HG03460 (cell line): ENCODE results near the gene TRUB1.
A peak's percentile ranks its signal among the peaks of the same experiment; 100 is the strongest.
"Not testable (repeated sequence)": the region's sequence is repeated elsewhere in the genome, so short reads cannot be mapped to it uniquely, and the experiment has no call there.

ENCODE experiments used
- ATAC-seq: cut with Tn5 transposase; IDR thresholded peaks from one replicate; pipeline ENCODE4 v1.9.1; 2021; ENCODE audit not compliant: unreplicated experiment

The TRUB1 gene

GRCh38 chr10:114937962-114938855 is at the start of gene TRUB1:
Gene TRUB1, plus strand, starts transcription at chr10:114938195. Its CDS starts 59 bp downstream, at chr10:114938254.
- peak; percentile 100 for ATAC-seq

- no peak for ATAC-seq
Observed at GRCh38 chr10:114893251-114893650, 44.7 kb upstream of the TRUB1 start.

- ATAC-seq, result no peak
Observed at GRCh38 chr10:114894911-114895310, 43.1 kb upstream of the TRUB1 start.

GRCh38 chr10:114897011-114897410 is 41.0 kb upstream of the TRUB1 start:
- ATAC-seq, result not testable (repeated sequence)

DNA sequence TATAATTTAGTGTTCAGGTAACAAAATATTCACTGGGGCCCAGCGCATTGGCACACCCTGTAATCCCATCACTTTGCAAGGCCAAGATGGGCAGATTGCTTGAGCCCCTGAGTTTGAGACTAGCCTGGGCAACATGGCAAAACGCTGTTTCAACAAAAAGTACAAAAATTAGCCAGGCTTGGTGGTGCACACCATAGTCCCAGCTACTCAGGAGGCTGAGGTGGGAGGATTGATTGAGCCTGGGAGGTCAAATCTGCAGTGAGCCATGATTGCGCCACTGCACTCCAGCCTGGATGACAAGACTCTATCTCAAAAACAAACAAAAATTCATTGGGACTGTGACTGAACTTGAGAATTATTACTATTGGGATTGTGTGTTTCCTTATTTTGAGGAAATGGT is 40.4 kb upstream of the TRUB1 start:
- no peak for ATAC-seq

- ATAC-seq, result no peak
Observed at GRCh38 chr10:114899982-114900381, 38.0 kb upstream of the TRUB1 start.

DNA sequence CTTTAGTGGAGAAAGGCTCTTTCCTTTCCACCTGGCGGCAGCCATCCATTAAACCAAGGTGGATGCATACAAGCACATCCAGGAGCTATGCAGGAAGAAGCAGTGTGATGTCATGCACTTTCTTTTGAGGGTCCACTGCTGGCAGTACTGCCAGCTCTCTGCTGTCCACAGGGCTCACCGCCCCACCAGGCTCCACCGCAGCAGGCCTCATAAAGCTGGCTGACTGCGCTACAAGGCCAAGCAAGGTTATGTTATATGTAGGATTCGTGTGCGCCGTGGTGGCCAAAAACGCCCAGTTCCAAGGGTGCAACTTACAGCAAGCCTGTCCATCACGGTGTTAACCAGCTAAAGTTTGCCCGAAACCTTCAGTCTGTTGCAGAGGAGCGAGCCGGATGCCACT is 37.3 kb upstream of the TRUB1 start:
- no peak for ATAC-seq

- ATAC-seq, result no peak
Observed at GRCh38 chr10:114902151-114902550, 35.8 kb upstream of the TRUB1 start.

GRCh38 chr10:114905450-114905849 is 32.5 kb upstream of the TRUB1 start:
- ATAC-seq, result no peak

- ATAC-seq, result no peak
Observed at GRCh38 chr10:114906981-114907380, 31.0 kb upstream of the TRUB1 start.

GRCh38 chr10:114908896-114909295 is 29.1 kb upstream of the TRUB1 start:
- ATAC-seq, result no peak

- no peak for ATAC-seq
Observed at GRCh38 chr10:114911052-114911711, 26.8 kb upstream of the TRUB1 start.

GRCh38 chr10:114911801-114912469 is 26.1 kb upstream of the TRUB1 start:
- no peak for ATAC-seq

GRCh38 chr10:114912470-114912859 is 25.5 kb upstream of the TRUB1 start:
- no peak for ATAC-seq

GRCh38 chr10:114914560-114914959 is 23.4 kb upstream of the TRUB1 start:
- no peak for ATAC-seq

- no peak for ATAC-seq
Observed at GRCh38 chr10:114915294-114915693, 22.7 kb upstream of the TRUB1 start.

GRCh38 chr10:114916653-114917052 is 21.3 kb upstream of the TRUB1 start:
- no peak for ATAC-seq

GRCh38 chr10:114917459-114917858 is 20.5 kb upstream of the TRUB1 start:
- ATAC-seq, result no peak

- no peak for ATAC-seq
Observed at GRCh38 chr10:114917927-114918672, 19.9 kb upstream of the TRUB1 start.

GRCh38 chr10:114920459-114920858 is 17.5 kb upstream of the TRUB1 start:
- no peak for ATAC-seq

DNA sequence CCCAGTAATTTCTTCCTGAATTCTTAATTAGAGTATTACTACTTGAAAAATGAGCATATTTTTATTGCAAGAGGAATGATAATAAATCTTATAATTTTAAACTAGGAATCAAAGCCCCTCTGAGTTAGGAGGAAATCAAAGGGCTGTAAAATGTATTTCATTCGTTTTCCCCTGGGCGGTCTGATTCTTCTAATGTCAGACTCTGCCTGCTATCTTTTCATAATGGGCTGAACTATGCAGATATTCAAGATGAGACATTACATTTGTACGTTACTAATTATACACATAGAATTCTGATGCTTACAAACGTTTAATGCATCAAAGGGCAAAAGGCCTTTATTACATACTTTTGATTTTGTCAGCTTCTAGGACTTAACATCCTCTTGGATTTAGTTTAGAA is 16.0 kb upstream of the TRUB1 start:
- ATAC-seq, result no peak
